ENCODE measurements around the gene ADRA1B.

Gene ADRA1B

DNA sequence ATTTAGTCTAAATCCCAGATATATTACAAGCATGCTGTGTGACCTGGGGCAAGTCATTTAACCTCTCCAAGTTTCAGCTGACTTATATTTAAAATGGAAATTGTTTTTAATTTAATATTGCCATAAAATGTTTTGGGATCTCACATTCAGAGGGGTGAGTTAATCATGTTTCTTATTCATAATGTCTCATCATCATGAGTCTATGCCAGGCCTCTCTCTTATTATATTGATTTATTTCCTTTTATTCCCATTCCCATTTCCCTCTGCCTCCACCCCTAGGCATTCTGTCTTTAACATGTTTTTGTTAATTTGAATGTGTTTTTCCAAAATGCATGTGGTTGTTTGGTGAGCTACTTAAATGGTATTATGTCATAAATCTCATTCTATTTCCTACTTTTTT, 53.7 kb downstream of the ADRA1B start:
- no peak for DNase-seq (ENCODE audit: low spot score)
- CTCF ChIA-PET = interaction anchor here (0.6 to 0.9 kb wide), 2 partner anchors 41 to 521 kb away, joined by 3 read pairs; no protein-coding TSS in a partner anchor
- POLR2A ChIA-PET (ENCODE audit: low non-redundant PET) = no interaction called here
- TF ChIP-seq, protein P1, sequence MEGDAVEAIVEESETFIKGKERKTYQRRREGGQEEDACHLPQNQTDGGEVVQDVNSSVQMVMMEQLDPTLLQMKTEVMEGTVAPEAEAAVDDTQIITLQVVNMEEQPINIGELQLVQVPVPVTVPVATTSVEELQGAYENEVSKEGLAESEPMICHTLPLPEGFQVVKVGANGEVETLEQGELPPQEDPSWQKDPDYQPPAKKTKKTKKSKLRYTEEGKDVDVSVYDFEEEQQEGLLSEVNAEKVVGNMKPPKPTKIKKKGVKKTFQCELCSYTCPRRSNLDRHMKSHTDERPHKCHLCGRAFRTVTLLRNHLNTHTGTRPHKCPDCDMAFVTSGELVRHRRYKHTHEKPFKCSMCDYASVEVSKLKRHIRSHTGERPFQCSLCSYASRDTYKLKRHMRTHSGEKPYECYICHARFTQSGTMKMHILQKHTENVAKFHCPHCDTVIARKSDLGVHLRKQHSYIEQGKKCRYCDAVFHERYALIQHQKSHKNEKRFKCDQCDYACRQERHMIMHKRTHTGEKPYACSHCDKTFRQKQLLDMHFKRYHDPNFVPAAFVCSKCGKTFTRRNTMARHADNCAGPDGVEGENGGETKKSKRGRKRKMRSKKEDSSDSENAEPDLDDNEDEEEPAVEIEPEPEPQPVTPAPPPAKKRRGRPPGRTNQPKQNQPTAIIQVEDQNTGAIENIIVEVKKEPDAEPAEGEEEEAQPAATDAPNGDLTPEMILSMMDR (conservative IDR thresholded peaks at IDR 0.05; ENCODE audit: low read depth) = no peak
- H3K27ac ChIP-seq = no peak overlapping the region

GRCh38 chr5:159971038-159971437, 54.8 kb downstream of the ADRA1B start:
- ChIA-PET CTCF (interaction anchor here (0.6 to 1.3 kb wide), 2 partner anchors 16 to 500 kb away, joined by 4 to 5 read pairs; no protein-coding TSS in a partner anchor), POLR2A (ENCODE audit: low non-redundant PET) (no interaction called here)
- TF ChIP-seq, protein P1 (conservative IDR thresholded peaks at IDR 0.05; ENCODE audit: low read depth) = no peak
- no peak for DNase-seq (ENCODE audit: low spot score)
- H3K27ac ChIP-seq = no peak overlapping the region

DNA sequence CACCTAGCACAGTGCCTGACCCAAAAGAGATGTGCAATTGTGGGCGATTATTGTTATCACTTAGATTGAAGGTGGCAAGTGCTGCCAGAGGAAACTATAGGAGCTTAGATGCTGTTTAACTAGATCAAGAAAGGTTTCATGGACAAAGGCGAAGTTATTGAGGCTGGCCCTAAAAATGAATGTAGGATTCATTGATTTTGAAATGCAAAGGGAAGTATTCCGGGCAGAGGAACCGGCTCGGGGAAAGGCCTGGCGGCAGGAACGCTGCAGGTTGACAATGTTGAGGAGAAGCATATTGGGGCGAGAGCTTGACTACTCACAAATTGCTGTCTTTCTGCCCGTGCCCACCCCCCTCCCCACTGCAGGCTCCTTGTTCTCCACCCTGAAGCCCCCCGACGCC, 55.2 kb downstream of the ADRA1B start:
- TF ChIP-seq, protein P1 (conservative IDR thresholded peaks at IDR 0.05; ENCODE audit: low read depth) = no peak
- ChIA-PET POLR2A (ENCODE audit: low non-redundant PET) (interaction anchor here (0.6 kb wide), 1 partner anchor 193 kb away, joined by 4 read pairs; no protein-coding TSS in a partner anchor), CTCF (interaction anchor here (0.6 to 1.3 kb wide), 2 partner anchors 16 to 501 kb away, joined by 4 to 5 read pairs; no protein-coding TSS in a partner anchor)
- no peak for DNase-seq (ENCODE audit: low spot score)
- H3K27ac ChIP-seq = no peak overlapping the region

- no peak overlapping the region for H3K27ac ChIP-seq
- TF ChIP-seq, protein P1 (conservative IDR thresholded peaks at IDR 0.05; ENCODE audit: low read depth) = no peak
- ChIA-PET CTCF (interaction anchor here (0.6 to 1.3 kb wide), 5 partner anchors 10 to 530 kb away, joined by 3 to 5 read pairs (median 4); no protein-coding TSS in a partner anchor), POLR2A (ENCODE audit: low non-redundant PET) (interaction anchor here (0.6 kb wide), 1 partner anchor 193 kb away, joined by 4 read pairs; no protein-coding TSS in a partner anchor)
- DNase-seq (ENCODE audit: low spot score) = peak; percentile 34
Measured at GRCh38 chr5:159971931-159972461, 55.7 kb downstream of the ADRA1B start.

DNA sequence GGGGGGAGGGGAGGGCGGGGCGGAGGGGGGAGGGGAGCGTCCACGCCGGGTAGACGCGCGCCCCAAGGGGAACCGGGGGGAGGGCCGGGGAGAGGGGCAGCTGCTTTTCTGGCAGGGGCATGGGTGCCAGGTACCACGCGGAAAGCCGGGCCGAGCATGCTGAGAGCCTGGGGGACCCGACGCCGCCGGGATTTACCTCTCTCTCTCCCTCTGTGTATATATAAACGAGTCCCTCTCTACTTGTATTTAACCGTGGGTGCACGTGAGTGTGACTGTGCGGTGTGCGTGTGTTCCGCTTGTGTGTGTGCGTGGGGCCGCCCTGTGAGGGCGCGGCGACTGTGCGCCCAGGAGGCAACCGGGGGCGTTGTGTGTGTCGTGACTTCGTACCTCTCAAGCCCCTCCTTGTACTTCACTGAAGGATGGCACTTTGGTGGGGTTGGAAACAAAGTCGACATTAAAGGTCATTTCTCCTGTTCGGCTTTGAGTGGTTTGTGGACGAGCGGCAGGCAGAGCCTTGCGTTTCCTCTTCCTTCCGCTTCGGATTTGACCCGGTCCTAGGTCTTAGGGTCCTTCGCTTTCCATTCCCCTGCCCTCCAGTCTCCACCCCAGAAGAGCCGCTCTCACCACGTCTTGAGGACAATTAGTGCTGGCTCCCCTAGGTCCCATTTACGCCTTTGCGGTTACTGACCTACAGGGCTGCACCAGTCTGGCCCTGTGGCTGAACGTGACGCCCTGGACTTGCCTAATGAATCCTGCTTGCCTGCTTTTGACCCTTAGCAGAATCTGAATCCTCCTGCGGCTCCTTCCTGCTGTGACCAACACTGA, 56.5 kb downstream of the ADRA1B start:
- DNase-seq (ENCODE audit: low spot score) = no peak
- TF ChIP-seq, protein P1 (conservative IDR thresholded peaks at IDR 0.05; ENCODE audit: low read depth) = no peak
- CTCF ChIA-PET = interaction anchor here (0.6 to 1.3 kb wide), 5 partner anchors 9 to 531 kb away, joined by 3 to 5 read pairs (median 4); no protein-coding TSS in a partner anchor
- POLR2A ChIA-PET (ENCODE audit: low non-redundant PET) = no interaction called here
- no peak overlapping the region for H3K27ac ChIP-seq

GRCh38 chr5:159975462-159976019, 59.3 kb downstream of the ADRA1B start:
- ChIA-PET CTCF (interaction anchor here (1.4 kb wide), 1 partner anchor 12 kb away, joined by 3 read pairs; no protein-coding TSS in a partner anchor), POLR2A (ENCODE audit: low non-redundant PET) (no interaction called here)
- TF ChIP-seq, protein P1 (conservative IDR thresholded peaks at IDR 0.05; ENCODE audit: low read depth) = no peak
- H3K27ac ChIP-seq = no peak overlapping the region
- peak; percentile 29 for DNase-seq (ENCODE audit: low spot score)

All from RWPE1 (cell line).